SW 1271 (cell line): ENCODE data around the gene APOBR.
"Not testable (repeated sequence)": the region's sequence is repeated elsewhere in the genome, so short reads cannot be mapped to it uniquely, and the experiment has no call there.

Experiments used
- DNase-seq, 2 experiments: peaks; one replicate each; lab custom pipeline; 2025; lab: John Stamatoyannopoulos, UW

Gene APOBR, protein sequence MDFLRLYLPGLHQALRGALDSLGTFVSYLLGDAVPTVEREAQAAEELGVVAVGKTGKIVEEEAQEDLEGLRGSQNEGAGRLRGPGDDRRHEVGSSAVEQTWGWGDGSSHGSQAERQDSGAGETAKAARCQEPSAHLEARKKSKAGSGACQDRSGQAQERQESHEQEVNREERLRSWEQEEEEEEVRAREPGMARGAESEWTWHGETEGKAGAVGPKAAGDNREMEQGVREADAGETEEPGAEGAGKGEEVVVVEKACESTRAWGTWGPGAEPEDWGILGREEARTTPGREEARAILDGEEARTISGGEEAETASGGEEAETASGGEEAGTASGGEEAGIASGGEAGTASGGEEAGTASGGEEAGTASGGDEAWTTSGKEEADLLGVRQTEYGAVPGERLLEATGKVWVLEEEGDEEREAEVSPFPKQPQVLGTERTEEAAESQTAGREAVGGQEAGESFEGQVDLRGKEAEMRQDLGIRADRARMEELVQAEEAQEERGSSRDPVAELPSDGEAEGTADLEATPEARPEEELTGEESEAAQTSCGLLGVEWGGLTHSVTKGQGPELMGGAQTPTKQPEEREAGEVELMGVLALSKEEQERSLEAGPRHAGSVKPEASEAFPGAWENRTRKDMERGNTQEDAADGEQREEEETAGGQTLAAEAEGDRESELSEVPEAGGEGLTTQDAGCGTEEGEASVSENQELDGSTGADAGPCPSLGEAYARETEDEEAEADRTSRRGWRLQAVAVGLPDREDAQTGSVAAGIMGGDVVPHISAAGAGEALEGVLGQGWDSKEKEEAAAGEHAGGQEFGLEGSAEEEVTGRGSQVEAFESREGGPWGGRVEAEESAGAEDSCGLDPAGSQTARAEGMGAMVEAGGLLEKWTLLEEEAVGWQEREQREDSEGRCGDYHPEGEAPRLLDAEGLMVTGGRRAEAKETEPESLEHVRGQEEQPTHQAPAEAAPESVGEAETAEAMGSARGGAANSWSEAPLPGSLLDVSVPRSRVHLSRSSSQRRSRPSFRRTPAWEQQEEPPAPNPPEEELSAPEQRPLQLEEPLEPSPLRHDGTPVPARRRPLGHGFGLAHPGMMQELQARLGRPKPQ

GRCh38 chr16:28494121-28494851 is at the start of gene APOBR:
TSS of gene APOBR (plus strand) at chr16:28494643. CDS start at chr16:28494682, 39 bp downstream.
- DNase-seq, result no peak

DNA sequence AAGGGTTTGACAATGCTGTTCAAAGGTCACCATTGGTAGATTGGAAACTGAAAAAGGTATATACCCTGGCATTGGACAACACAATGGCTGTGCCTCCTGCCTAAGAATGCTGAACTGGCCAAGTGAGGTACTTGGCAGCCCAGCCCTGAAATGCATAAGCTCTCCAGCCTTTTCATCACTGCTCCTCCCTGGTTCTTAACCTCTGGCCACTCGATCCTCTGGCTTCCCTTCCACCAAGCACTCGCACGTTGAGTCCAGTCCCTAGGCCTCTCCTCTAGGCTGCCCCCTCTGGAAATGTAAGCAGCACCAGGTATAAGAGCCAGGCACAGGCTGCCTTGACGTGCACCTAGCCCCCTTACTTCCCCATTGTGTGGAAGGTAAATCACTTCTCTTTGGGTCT is 48.1 kb upstream of the APOBR start:
- DNase-seq, result not testable (repeated sequence)

- DNase-seq, result not testable (repeated sequence)
These were observed 47.4 kb upstream of the APOBR start for GRCh38 chr16:28447081-28447480.

- DNase-seq, result no peak
These were observed 20.7 kb upstream of the APOBR start for GRCh38 chr16:28473714-28474265.

DNA sequence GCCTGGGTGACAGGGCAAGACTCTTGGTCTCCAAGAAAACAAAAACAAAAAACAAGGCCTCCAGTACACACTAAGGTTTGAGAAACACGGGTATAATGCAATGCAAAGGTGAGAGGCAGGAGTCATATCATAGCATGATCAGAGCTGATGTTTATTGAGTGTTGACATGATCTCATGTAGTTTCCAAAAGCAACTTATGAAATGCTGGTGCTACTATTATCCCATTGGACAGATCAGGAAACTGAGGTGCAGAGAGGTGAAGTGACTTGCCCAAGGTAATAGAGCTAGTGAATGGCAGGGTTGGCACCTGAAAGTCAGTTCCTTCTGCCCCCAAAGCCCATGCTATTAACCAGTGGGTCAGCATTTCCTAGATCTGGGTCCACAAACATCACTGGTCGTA is 19.2 kb upstream of the APOBR start:
- no peak for DNase-seq

DNA sequence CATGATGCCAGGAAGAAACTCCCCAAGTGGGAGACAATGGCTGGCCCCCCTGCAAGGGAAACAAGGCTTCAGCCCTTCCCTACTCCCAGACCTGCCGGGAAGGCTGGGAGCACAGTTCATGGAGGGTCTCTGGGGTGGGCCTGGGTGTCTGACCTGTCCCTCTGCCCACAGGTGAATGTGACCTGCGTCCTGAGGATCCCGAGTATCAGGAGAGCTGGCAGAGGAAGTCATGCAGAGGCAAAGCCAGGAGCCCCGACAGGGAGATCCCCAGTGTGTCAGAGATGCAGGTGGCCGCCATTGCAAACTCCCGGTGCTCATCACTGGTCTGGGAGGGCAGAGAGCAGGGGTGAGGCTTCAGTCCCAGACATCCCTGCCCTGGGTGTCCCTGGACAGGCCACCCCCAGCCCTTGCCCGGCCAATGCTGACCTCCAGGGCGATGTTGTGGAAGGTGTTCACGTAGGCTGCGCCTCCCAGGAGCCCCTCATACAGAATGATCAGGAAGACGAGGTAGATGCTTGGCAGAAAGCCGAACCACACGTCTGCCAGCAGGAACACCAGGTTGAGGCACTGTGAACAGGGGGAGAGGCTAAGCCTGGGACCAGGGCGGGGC is 17.0 kb upstream of the APOBR start:
- no peak for DNase-seq

DNA sequence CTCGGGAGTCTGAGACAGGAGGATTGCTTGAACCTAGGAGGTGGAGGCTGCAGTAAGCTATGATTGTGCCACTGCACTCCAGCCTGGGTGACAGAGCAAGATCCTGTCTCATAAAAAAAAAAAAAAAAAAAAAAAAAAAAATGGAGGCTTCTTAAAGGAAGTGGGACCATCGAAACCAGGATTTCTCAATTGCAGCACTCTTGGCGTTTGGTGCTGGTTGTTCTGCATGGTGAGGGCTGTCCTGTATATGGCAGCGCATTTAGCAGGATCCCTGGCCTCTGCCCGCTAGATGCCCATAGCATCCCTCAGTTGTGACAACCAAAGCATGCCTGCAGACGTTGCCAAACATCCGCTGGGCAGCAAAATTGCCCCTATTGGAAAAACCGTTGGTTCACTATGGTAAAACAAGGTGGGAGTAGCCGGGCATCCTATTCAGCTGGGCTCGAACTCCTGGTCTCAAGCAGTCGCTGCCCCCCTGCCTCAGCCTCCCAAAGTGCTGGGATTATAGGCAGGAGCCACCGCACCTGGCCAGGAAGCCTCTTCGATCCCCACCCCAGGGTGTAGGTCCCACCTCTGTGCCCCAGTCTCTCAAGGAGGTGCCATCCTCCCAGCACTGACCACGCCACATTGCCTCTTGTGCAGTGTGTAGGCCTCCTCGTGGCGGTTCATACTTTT is 15.8 kb upstream of the APOBR start:
- no peak for DNase-seq

- DNase-seq, result no peak
These were observed 12.4 kb upstream of the APOBR start for GRCh38 chr16:28482026-28482425.

GRCh38 chr16:28483361-28483760 is 11.1 kb upstream of the APOBR start:
- not testable (repeated sequence) for DNase-seq

DNA sequence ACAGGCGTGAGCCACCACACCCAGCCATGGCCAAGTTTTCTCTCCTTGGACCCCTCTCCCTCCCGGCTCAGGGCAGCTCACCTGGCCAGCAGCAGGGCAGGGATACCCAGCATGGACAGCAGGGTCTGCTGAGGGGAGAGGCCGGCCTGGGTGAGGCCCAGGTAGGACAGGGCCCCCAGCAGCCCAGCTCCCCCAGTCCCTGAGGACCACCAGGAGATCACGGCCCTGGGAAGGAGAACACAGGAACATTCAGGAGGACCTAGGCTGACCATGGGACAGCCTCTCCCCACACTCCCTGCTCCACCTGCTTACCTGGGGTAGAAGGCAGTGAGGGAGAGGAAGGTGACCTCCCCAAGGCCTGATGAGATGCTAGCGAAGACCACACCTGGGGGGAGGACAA is 8.2 kb upstream of the APOBR start:
- no peak for DNase-seq

GRCh38 chr16:28491230-28491969 is 3.0 kb upstream of the APOBR start:
- DNase-seq, result peak in 1 of 2 experiments; percentile 46

DNA sequence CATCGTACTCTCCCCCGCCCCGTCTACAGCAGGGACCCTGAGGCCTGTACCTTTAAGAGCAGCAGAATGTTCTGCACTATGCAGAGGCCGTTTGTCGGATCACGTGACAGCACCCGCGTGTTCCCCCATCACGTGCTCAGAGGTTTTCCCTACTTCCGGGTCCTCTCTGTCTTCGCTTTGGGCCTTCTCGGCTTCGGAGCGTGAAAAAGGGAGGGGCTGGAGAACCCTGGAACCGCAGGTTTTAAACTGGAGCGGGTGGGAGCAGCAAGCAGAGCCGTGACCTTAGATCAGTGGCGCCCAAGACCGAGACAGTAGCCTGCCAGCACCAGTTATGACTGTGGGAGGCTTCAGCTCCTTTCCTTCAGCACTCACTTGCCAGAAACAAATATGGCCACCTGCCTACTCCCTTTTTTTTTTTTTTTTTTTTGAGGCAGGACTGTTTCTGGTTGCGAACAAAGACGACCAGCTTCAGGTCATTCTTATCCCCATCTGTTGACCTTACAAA is 2.4 kb upstream of the APOBR start, which contains the start of gene CLN3:
TSS of gene CLN3 (minus strand) at position 105 of the 505 bp plus-strand sequence. CDS start 315 bp downstream, outside the sequence.
- DNase-seq, result peak; percentile 92 to 99

- no peak for DNase-seq
These were observed 1.9 kb upstream of the APOBR start for GRCh38 chr16:28492511-28492910.

GRCh38 chr16:28495098-28495793 is 803 bp downstream of the APOBR start:
- DNase-seq, result no peak

DNA sequence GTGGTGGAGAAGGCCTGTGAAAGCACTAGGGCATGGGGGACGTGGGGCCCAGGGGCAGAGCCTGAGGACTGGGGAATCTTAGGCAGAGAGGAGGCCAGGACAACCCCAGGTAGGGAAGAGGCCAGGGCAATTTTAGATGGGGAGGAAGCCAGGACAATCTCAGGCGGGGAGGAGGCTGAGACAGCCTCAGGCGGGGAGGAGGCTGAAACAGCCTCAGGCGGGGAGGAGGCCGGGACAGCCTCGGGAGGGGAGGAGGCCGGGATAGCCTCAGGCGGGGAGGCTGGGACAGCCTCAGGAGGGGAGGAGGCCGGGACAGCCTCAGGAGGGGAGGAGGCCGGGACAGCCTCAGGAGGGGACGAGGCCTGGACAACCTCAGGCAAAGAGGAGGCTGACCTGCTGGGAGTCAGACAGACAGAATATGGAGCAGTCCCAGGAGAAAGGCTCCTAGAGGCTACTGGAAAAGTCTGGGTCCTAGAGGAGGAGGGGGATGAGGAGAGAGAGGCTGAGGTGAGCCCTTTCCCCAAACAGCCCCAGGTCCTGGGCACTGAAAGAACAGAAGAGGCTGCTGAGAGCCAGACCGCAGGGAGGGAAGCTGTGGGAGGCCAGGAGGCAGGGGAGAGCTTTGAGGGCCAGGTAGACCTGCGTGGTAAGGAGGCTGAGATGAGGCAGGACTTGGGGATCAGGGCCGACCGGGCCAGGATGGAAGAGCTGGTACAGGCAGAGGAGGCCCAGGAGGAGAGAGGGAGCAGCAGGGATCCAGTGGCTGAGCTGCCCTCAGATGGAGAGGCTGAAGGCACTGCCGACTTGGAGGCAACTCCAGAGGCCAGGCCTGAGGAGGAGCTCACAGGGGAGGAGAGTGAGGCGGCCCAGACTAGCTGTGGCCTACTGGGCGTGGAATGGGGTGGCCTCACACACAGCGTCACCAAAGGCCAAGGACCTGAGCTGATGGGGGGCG is 1.6 kb downstream of the APOBR start:
- DNase-seq, result no peak

- no peak for DNase-seq
These were observed 2.4 kb downstream of the APOBR start for GRCh38 chr16:28496844-28497243.

GRCh38 chr16:28497386-28497785 is 2.9 kb downstream of the APOBR start:
- no peak for DNase-seq
